ENCODE results near the gene SUN1.

Gene SUN1

GRCh38 chr7:915291-916218 lies 83.3 kb downstream of the SUN1 start:
- no peak for TF ChIP-seq CTCF (IDR thresholded peaks at IDR 0.05)

GRCh38 chr7:916291-916941 lies 84.1 kb downstream of the SUN1 start:
- TF ChIP-seq CTCF (IDR thresholded peaks at IDR 0.05), result no peak

DNA sequence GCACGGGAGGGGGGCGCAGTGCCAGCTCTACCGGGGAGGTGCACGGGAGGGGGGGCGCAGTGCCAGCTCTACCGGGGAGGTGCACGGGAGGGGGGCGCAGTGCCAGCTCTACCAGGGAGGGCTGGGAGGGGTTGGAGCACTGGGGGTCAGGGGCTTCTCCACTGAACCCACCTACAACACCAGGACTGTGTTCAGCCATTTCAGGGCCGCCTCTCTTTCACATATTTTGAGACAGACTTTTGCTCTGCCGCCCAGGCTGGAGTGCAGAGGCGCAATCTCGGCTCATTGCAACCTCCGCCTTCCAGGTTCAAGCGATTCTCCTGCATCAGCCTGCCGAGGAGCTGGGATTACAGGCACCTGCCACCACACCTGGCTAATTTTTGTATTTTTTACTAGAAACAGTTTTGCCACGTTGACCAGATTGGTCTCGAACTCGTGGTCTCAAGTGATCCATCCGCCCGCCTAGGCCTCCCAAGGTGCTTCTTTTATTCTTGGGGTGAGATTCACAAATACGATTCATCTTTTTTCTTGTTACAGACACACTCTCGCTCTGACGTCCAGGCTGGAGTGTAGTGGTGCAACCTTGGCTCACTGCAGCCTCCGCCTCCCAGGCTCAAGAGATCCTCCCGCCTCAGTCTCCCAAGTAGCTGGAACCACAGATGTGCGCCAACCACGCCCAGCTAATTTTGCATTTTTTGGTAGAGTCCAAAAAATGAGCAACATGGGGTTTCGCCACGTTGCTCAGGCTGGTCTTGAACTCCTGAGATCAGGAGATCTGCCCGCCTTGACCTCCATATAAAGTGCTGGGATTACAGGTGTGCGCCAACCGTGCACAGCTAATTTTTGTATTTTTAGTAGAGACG lies 85.2 kb downstream of the SUN1 start:
- TF ChIP-seq CTCF (IDR thresholded peaks at IDR 0.05), result no peak

DNA sequence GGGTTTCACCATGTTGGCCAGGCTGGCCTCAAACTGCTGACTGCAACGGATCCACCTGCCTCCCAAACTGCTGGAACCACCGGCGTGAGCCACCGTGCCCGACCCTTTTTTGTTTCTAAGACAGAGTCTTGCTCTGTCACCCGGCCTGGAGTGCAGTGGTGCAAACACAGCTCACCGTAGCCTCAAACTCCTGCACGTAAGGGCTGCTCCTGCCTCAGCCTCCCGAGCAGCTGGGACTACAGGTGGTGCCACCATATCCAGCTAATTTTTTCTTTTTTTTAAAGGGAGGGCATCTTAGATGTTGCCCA lies 85.8 kb downstream of the SUN1 start:
- no peak for TF ChIP-seq CTCF (IDR thresholded peaks at IDR 0.05)

DNA sequence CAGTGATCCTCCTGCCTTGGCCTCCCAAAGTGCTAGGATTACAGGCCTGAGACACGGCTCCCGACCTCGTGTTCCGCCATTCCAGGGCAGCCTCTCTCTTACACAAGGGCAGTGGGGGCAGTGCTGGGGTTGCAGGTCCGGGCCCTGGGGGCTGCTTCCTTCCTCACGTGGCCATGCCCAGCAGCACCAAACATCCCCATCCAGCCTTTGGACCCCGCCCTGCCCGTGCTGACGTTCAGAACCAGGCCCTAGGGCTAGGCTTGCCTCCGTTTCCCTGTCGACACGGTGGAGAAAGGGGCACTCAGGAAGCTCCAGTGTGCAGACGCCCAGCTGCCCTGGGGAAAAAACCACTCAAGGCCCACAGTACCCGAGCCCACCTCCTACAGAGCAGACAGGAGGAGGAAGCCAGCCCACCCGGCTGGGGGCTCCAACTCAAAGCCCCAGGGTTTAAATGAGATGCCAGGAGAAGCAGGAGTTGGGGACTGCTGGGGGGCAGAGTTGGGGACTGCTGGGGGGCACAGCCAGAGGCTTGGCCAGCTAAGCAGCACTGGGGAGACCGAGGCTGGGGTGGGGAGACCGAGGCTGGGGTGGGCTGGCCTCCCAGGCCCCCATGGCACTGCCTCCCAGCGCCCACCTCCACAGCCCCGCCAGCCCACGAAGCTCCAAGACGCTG lies 86.3 kb downstream of the SUN1 start:
- TF ChIP-seq CTCF (IDR thresholded peaks at IDR 0.05), result no peak

DNA sequence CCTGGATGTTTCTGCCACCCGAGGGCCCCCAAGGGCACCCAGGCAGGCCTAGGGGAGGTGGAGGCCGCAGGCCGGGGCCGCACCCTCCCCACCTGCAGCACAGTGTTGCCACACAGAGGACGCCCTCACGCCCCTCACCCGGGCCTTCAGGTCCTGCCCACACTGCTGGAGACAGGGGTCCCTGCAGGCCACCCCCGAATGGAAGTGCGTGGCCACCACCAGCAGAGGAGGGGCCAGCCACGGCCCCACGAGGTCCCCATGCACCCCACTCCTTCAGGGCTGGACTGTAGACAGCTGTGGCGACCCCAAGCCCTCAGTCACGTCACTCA lies 86.8 kb downstream of the SUN1 start:
- TF ChIP-seq CTCF (IDR thresholded peaks at IDR 0.05), result no peak

GRCh38 chr7:919924-920341 lies 87.7 kb downstream of the SUN1 start:
- TF ChIP-seq CTCF (IDR thresholded peaks at IDR 0.05), result no peak

Data from LNCAP (cell line).